PC-9 (cell line): Measurements from ENCODE around the gene GPR142.

ENCODE experiments used
- EZH2 ChIP-seq: fragments of 200-600 bp; sonication (generic); IDR thresholded peaks from 2 replicates; pipeline ENCODE4 v1.8.0; 2017; ENCODE audit warnings: antibody characterized with exemption, low read depth
- TF ChIP-seq, protein P1 (sequence below): fragments of 200-600 bp; sonication (generic); conservative IDR thresholded peaks from 2 replicates; pipeline ENCODE4 v1.6.1; 2017; ENCODE audit warnings: mixed run types, antibody characterized with exemption, mild to moderate bottlenecking, moderate library complexity

DNA sequence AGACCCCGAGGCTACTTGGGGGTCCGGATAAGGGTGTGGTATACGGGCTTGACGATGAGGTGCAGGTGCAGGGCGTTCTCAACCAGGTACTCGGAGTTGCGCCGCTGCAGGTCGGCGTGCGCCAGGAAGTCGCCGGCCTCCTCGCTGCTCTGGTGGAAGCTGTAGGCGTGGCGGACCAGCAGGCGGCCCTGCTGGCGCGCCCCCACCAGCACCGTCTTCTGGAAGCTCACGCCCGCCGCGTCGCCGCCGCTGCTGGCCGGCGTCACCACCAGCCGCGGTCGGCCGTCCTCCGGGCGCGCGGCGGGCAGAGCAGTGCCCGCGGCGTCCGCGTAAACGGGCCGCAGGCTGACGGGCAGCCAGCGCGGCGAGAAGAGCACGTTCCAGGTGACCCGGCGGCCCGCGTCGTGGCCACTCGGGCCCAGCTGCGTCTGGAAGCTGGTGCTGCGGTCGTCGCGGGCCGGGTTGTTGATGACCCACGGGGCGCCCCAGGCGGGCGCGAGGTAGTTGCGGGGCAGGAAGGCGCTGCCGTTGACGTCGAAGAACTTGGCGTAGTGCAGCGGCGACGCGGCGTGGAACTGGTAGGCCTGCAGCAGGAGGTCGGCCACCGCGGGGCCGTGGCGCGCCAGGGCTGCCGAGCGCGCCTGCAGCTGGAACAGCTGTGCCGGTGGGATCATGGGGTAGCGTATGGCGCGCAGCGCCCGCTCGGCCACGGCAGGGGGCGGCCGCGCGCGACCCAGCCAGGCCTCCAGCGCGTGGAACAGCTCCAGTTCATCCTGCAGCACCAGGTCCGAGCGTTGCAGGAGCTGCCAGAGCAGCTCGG, 10.4 kb upstream of the GPR142 start:
- TF ChIP-seq, protein P1, sequence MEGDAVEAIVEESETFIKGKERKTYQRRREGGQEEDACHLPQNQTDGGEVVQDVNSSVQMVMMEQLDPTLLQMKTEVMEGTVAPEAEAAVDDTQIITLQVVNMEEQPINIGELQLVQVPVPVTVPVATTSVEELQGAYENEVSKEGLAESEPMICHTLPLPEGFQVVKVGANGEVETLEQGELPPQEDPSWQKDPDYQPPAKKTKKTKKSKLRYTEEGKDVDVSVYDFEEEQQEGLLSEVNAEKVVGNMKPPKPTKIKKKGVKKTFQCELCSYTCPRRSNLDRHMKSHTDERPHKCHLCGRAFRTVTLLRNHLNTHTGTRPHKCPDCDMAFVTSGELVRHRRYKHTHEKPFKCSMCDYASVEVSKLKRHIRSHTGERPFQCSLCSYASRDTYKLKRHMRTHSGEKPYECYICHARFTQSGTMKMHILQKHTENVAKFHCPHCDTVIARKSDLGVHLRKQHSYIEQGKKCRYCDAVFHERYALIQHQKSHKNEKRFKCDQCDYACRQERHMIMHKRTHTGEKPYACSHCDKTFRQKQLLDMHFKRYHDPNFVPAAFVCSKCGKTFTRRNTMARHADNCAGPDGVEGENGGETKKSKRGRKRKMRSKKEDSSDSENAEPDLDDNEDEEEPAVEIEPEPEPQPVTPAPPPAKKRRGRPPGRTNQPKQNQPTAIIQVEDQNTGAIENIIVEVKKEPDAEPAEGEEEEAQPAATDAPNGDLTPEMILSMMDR, result no peak
- TF ChIP-seq EZH2, result no peak
